Lower leg skin (tissue), 3 donors: ENCODE results near the gene SETD1A.

Experiments used
- CTCF ChIP-seq, 3 donors: fragments of 450-650 bp; IDR thresholded peaks; one replicate each; pipeline ENCODE4 v1.5.1; 2016; ENCODE audit warnings: antibody characterized with exemption in 3 of 3, mild to moderate bottlenecking in 3 of 3, moderate library complexity in 2 of 3
- POLR2A ChIP-seq, 2 donors: fragments of 450-650 bp; IDR thresholded peaks; one replicate each; pipeline ENCODE4 v1.6.1; 2016 to 2017; ENCODE audit warnings: antibody characterized with exemption in 2 of 2, mild to moderate bottlenecking in 1 of 2, moderate library complexity in 1 of 2

- TF ChIP-seq POLR2A (IDR thresholded peaks at IDR 0.05) (no peak), CTCF (IDR thresholded peaks at IDR 0.05) (no peak)
Observed at GRCh38 chr16:30951193-30951592, 6.4 kb upstream of the SETD1A start.
